NT2/D1 (cell line): ENCODE measurements around the gene C1RL.

Experiments
- DNase-seq: peaks from one replicate; pipeline ENCODE4 v3.0.0-alpha.2; 2011; ENCODE audit warnings: low read depth, low spot score
- H3K27me3 ChIP-seq: 2 replicates; pipeline ENCODE4 v1.6.0; 2011; ENCODE audit warnings: mild to moderate bottlenecking; ENCODE audit not compliant: insufficient read length, insufficient read depth
- H3K36me3 ChIP-seq: 2 replicates; pipeline ENCODE4 v1.6.1; 2011; ENCODE audit warnings: mild to moderate bottlenecking, low read length, mixed read lengths; ENCODE audit not compliant: insufficient read depth, insufficient read length
- H3K4me1 ChIP-seq: 2 replicates; pipeline ENCODE4 v1.5.1; 2011; ENCODE audit not compliant: insufficient read depth, insufficient read length
- H3K4me3 ChIP-seq: 2 replicates; pipeline ENCODE4 v1.5.1; 2011; ENCODE audit warnings: low read depth; ENCODE audit not compliant: insufficient read length
- H3K9ac ChIP-seq: 2 replicates; pipeline ENCODE4 v1.6.0; 2011; ENCODE audit warnings: low read depth; ENCODE audit not compliant: insufficient read length
- H3K9me3 ChIP-seq: 2 replicates; pipeline ENCODE4 v1.5.1; 2011; ENCODE audit warnings: mild to moderate bottlenecking, low read length; ENCODE audit not compliant: insufficient read depth
- SUZ12 ChIP-seq: IDR thresholded peaks from 2 replicates; pipeline ENCODE4 v1.6.1; 2011; ENCODE audit not compliant: insufficient read length, insufficient read depth; ENCODE audit errors: extremely low read depth
- YY1 ChIP-seq: IDR thresholded peaks from 2 replicates; pipeline ENCODE4 v1.6.1; 2011; ENCODE audit not compliant: insufficient read length, insufficient read depth
- ZNF274 ChIP-seq: IDR thresholded peaks from 2 replicates; pipeline ENCODE4 v1.6.1; 2011; ENCODE audit warnings: mild to moderate bottlenecking, low read depth, low read length

Gene C1RL

GRCh38 chr12:7090222-7090998, 18.6 kb downstream of the C1RL start:
- Histone ChIP-seq H3K4me3 (no peak overlapping the region), H3K9ac (peak overlapping the region; percentile 32)
- TF ChIP-seq ZNF274, result no peak
- TF ChIP-seq SUZ12, result no peak
- no peak for TF ChIP-seq YY1

DNA sequence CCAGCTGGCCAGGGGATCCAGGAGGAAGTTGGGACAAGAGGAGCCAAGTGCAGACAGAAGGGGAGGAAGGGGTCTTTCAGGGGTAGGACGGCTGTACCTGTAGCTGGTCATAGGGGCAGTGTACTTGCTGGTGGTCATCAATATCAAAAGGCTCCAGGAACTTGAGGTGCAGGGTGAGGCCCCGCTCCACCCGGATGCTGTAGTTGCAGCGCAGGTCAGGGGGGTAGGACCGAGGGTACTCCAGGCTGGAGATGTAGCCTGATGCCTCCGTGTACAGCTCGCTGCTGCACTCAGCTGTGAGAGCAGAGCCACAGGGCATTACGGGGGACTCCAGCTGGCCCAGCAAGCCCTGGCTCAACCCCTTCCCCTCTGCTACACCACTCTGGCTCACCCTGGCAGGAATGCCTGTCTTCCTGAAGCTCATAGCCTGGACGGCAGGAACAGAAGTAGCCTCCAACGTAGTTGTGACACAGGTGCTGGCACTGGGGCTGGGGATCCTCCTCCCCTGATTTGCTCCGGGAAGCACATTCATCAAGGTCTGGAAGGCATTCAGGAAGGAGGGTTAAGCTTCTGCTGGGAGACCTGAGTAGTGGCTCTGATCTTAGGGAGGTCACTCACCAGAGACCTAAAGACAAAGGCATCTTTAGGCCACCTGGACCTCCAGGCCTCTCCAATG, 19.7 kb downstream of the C1RL start:
- no peak for DNase-seq
- no peaks in the 10 kb centered on the region for H3K36me3 ChIP-seq
- H3K9me3 ChIP-seq, result peaks cover 8% of the 10 kb centered on the region; the same call in 1 of the 2 replicates
- no peak overlapping the region for H3K9ac ChIP-seq
- peaks cover 35% of the 10 kb centered on the region for H3K4me1 ChIP-seq
- no peak for TF ChIP-seq YY1
- TF ChIP-seq ZNF274, result no peak
- no peak for TF ChIP-seq SUZ12
- H3K27me3 ChIP-seq, result no peaks in the 10 kb centered on the region
- no peak overlapping the region for H3K4me3 ChIP-seq

More at GRCh38 chr12:7090222-7090998, 18.6 kb downstream of the C1RL start:
- Histone ChIP-seq H3K27me3 (no peaks in the 10 kb centered on the region), H3K36me3 (no peaks in the 10 kb centered on the region), H3K4me1 (peaks cover 36% of the 10 kb centered on the region), H3K9me3 (no peaks in the 10 kb centered on the region)
- peak; percentile 99 for DNase-seq

DNA sequence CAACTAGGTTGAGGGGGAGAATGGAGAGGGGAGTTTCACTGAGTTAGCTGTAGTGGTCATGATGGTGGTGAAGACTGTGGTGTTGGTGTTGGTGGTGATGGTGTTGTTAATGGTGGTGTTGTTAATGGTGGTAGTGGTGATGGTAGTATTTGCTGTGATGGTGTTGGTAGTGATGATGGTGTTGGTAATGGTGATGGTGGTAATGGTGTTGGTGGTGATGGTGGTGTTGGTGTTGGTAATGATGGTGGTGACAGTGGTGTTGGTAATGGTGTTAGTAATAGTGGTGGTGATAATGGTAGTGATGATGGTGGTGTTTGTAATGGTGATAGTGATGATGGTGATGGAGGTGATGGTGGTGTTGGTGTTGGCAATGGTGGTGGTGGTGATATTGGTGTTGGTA, 25.9 kb downstream of the C1RL start:
- no peak for TF ChIP-seq ZNF274
- Histone ChIP-seq H3K36me3 (no peaks in the 10 kb centered on the region), H3K9me3 (peaks cover 8% of the 10 kb centered on the region; the same call in 1 of the 2 replicates), H3K9ac (no peak overlapping the region), H3K27me3 (no peaks in the 10 kb centered on the region), H3K4me1 (no peaks in the 10 kb centered on the region), H3K4me3 (no peak overlapping the region)
- DNase-seq, result no peak

GRCh38 chr12:7081037-7081436, 28.0 kb downstream of the C1RL start:
- Histone ChIP-seq H3K9ac (no peak overlapping the region), H3K36me3 (no peaks in the 10 kb centered on the region), H3K4me1 (no peaks in the 10 kb centered on the region), H3K27me3 (peaks cover 2% of the 10 kb centered on the region), H3K4me3 (no peak overlapping the region), H3K9me3 (peaks cover 8% of the 10 kb centered on the region; the same call in 1 of the 2 replicates)
- no peak for DNase-seq
- TF ChIP-seq YY1 (no peak), ZNF274 (no peak), SUZ12 (no peak)

- no peak for DNase-seq
These were observed 29.2 kb downstream of the C1RL start for GRCh38 chr12:7079826-7080125.

GRCh38 chr12:7078163-7078562, 30.9 kb downstream of the C1RL start:
- Histone ChIP-seq H3K9me3 (no peaks in the 10 kb centered on the region), H3K36me3 (no peaks in the 10 kb centered on the region), H3K27me3 (peaks cover 2% of the 10 kb centered on the region), H3K9ac (no peak overlapping the region), H3K4me3 (no peak overlapping the region), H3K4me1 (no peaks in the 10 kb centered on the region)
- no peak for TF ChIP-seq YY1
- no peak for TF ChIP-seq ZNF274
- no peak for TF ChIP-seq SUZ12
- DNase-seq, result no peak

More at GRCh38 chr12:7079826-7080125, 29.2 kb downstream of the C1RL start:
- Histone ChIP-seq H3K4me3 (no peak overlapping the region), H3K4me1 (no peaks in the 10 kb centered on the region), H3K27me3 (peaks cover 2% of the 10 kb centered on the region), H3K9me3 (peaks cover 3% of the 10 kb centered on the region; the same call in 1 of the 2 replicates), H3K36me3 (no peaks in the 10 kb centered on the region), H3K9ac (no peak overlapping the region)
- no peak for TF ChIP-seq YY1
- no peak for TF ChIP-seq ZNF274
- TF ChIP-seq SUZ12, result no peak

DNA sequence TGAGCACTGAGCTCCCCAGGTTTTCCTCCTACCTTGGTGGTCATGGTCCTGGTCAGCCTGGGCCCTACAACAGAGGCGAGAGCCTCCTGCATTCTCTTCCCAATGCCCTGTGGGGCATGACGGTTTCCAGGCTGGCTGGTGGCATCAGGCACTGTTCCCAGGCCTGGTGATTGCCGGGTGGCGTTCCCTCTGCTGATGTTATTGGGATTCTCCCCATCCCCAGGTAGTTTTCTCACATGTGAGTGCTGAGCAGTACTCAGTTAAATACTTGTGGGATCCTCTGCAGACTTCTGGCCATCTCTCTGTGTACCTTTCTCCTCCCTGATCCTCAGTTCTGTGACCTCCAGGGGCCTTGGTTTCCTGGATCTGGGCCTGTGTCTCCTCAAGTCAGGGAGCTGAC, 32.5 kb downstream of the C1RL start:
- Histone ChIP-seq H3K9me3 (no peaks in the 10 kb centered on the region), H3K4me3 (no peak overlapping the region), H3K4me1 (no peaks in the 10 kb centered on the region), H3K36me3 (no peaks in the 10 kb centered on the region), H3K9ac (no peak overlapping the region), H3K27me3 (peaks cover 2% of the 10 kb centered on the region)
- DNase-seq, result no peak
- TF ChIP-seq YY1 (no peak), SUZ12 (no peak), ZNF274 (no peak)
